Fibroblast of the aortic adventitia (primary cell): Measurements from ENCODE around the gene VRK3. TPM values are rescaled to one million over a fixed set of nuclear protein-coding genes. Genes with fewer than 3 reads are reported as not detected.

ENCODE experiments used
- DNase-seq: peaks from one replicate; pipeline ENCODE4 v3.0.0-alpha.2; 2010; ENCODE audit warnings: low read depth
- H3K4me3 ChIP-seq: 2 replicates; pipeline ENCODE4 v1.5.1; 2011; ENCODE audit warnings: low read depth, mild to moderate bottlenecking, control low read depth, low read length, moderate library complexity
- total RNA-seq: library from RNA; depleted of rRNA; stranded (reverse); fragments of >200 nt; gene quantifications from 2 replicates; pipeline ENCODE4 v1.2.3, GENCODE V29; 2012; ENCODE audit warnings: low replicate concordance
- TF ChIP-seq, protein P1 (sequence below): IDR thresholded peaks from 2 replicates; pipeline ENCODE4 v1.5.1; 2011; ENCODE audit warnings: mild to moderate bottlenecking, low read length, control low read depth, inconsistent platforms; ENCODE audit not compliant: insufficient read depth

Gene VRK3
- total RNA-seq, 1 donor: 30.6 TPM

DNA sequence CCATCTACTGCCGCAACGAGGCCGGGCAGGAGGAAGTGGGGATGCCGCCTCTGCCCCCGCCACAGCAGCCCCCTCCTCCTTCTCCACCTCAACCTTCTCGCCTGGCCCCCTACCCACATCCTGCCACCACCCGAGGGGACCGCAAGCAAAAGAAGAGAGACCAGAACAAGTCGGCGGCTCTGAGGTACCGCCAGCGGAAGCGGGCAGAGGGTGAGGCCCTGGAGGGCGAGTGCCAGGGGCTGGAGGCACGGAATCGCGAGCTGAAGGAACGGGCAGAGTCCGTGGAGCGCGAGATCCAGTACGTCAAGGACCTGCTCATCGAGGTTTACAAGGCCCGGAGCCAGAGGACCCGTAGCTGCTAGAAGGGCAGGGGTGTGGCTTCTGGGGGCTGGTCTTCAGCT is 92.4 kb downstream of the VRK3 start:
- TF ChIP-seq, protein P1, sequence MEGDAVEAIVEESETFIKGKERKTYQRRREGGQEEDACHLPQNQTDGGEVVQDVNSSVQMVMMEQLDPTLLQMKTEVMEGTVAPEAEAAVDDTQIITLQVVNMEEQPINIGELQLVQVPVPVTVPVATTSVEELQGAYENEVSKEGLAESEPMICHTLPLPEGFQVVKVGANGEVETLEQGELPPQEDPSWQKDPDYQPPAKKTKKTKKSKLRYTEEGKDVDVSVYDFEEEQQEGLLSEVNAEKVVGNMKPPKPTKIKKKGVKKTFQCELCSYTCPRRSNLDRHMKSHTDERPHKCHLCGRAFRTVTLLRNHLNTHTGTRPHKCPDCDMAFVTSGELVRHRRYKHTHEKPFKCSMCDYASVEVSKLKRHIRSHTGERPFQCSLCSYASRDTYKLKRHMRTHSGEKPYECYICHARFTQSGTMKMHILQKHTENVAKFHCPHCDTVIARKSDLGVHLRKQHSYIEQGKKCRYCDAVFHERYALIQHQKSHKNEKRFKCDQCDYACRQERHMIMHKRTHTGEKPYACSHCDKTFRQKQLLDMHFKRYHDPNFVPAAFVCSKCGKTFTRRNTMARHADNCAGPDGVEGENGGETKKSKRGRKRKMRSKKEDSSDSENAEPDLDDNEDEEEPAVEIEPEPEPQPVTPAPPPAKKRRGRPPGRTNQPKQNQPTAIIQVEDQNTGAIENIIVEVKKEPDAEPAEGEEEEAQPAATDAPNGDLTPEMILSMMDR: no peak
- DNase-seq: no peak
- H3K4me3 ChIP-seq: peak overlapping the region; percentile 46

DNA sequence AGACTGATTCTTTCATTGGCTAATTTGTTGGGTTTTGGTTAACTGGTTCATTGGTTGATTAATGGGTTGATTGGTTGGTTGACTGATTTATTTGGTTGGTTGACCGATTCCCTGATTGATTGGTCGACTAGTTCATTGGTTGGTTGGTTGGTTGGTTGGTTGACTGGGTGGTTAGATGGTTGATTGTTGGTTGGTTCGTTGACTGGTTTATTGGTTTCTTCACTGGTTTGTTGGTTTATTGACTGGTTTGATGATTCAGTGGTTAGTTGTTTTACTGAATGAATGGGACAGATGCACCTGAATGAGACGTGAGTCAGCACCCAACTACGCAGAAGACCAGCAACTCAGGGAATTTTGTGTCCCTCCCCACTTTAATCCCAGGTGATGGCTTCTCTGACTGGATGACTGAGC is 93.1 kb downstream of the VRK3 start:
- peak overlapping the region; percentile 100 for H3K4me3 ChIP-seq
- TF ChIP-seq, protein P1: no peak
- DNase-seq: no peak

DNA sequence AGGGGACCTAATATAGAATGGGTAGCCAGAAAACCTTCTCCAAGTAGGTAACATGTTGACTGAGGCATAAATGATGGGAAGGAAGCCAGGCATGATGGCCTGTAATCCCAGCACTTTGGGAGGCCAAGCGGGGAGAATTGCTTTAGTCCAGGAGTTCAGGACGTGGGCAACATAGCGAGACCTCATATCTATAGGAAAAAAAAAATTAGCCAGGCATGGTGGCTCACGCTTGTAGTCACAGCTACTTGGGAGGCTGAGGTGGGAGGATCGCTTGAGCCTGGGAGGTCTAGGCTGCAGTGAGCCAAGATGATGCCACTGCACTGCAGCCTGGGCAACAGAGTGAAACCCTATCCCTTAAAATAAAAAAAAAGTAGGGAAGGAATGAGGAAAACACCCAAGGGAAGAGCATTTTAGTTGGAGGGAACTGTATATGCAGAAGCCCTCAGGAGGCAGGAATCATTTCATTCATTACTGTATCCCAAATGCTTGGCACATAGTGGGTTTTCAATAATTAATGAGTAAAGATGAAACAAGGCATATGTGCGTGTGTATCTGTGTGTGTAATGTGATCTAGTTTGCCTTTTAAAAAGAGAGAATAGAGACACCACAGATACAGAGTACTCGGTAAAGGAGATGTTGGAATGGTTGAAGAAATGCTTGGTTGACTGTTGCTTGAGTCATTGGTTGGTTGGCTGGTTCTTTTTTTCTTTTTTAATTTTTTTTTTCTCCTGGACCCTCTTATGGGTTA is 93.7 kb downstream of the VRK3 start:
- DNase-seq: no peak
- TF ChIP-seq, protein P1: no peak
- peak overlapping the region; percentile 100 for H3K4me3 ChIP-seq

DNA sequence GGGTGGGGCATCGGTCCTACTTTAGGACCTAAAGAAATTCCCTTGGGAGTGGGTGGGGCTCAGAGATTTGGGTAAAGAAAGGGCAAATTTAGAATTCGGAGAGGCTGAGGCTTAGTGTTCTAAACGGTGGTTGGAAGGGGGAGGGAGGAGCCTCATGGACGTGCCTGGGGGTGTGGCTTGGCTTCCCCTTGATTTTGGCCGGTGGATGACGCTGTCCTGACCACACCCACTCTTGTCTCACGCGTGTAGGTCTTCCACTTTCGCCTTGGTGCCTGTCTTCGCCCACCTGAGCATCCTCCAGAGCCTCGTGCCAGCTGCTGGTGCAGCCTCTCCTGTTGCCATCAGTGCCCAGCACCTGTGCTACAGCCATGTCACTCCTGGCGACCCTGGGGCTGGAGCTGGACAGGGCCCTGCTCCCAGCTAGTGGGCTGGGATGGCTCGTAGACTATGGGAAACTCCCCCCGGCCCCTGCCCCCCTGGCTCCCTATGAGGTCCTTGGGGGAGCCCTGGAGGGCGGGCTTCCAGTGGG is 94.6 kb downstream of the VRK3 start:
- TF ChIP-seq, protein P1: no peak
- DNase-seq: peak; percentile 75
- peak overlapping the region; percentile 100 for H3K4me3 ChIP-seq

DNA sequence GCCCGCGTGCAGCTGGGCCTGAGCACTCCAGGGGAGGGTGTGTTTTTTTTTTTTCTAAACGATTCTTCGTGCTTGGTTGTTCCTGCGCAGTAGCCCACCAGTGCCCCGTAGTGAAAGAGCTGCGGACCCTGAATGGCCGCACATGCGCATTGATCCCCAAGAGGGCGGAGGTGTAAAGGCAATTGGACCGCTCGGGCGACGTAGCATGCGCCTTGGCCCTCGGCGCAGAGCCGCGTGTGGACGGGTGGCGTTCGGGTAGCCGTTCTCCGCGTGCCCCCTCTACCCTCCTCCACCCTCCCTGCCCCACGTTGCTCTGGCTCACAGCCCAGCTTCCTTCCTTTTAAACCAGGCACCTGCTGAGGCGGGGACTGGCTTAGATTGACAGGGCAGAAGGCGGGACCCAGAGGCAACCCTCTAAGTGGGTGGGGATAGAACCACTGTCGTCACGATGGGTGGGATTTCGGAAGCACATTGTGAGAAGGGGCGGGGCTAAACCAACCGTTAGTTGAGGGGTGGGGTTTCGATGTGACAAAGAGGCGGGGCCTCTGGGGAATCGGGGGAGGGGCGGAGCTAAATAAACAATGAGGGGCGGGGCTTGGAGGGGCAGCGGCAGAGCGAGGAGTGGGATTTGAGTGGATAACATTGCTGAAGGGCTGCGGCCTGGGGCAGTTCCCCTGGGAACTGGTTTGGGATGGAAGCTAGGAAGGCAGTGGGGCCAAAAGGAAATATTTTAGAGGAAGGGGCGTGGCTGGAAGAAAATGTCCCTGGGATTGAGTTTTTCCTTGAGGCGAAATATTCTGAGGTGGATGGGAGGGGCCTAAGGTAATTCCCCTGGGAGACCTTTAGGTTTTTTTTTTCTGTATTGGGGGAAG is 95.3 kb downstream of the VRK3 start:
- peak; percentile 98 for DNase-seq
- TF ChIP-seq, protein P1: peak; percentile 21
- peak overlapping the region; percentile 100 for H3K4me3 ChIP-seq

DNA sequence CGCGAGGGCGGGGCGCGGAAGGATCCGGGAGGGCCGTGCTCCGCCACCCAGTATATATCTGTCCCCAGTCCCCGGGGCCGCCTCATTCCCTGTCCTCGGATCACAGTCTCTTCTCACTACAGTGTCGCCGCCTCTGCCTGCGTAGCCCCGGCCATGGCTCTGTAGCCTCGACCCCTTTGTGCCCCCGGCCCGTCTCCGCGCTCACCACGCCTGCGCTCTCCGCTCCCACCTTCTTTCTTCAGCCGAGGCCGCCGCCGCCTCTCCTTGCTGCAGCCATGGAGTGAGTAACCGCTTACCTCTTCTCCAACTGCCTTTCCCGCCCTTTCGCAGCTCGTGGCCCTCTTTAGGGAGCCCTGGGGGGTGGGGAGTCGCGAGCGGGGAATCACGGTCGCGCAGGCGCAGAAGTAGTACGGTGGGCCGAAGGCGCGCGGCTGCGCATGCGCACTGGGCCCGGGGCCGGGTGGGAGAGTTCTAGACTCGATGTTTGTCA is 96.0 kb downstream of the VRK3 start, which contains the start of the genes ATF5 and NUP62:
TSS of gene ATF5 (plus strand) at position 85 of the 490 bp plus-strand sequence. CDS start 1,646 bp downstream, outside the sequence.
TSS of gene NUP62 (minus strand) at position 384 of the 490 bp plus-strand sequence. CDS start 19,697 bp downstream, outside the sequence.
- TF ChIP-seq, protein P1: no peak
- peak; percentile 80 for DNase-seq
- H3K4me3 ChIP-seq: peak within 1 kb of the TSS; percentile 100
